Right atrium auricular region (tissue), 2 donors: ENCODE data around the gene C15orf61. TPM values are rescaled to one million over a fixed set of nuclear protein-coding genes. Genes with fewer than 3 reads are reported as not detected.

Experiments used
- DNase-seq: peaks from one replicate; pipeline ENCODE4 v3.0.0-alpha.2; 2019; ENCODE audit warnings: low spot score
- H3K27ac ChIP-seq, 2 donors: fragments of 200-600 bp; sonication (generic); 1 replicate in 1 of 2; 2 replicates in 1 of 2; pipeline ENCODE4 v1.5.1; 2016 to 2019
- H3K27me3 ChIP-seq, 2 donors: fragments of 200-600 bp; sonication (generic); one replicate each; pipeline versions ENCODE4 v1.5.1 to v1.6.0; 2017 to 2019
- H3K36me3 ChIP-seq: fragments of 200-600 bp; sonication (generic); one replicate; pipeline ENCODE4 v1.5.1; 2016
- H3K4me1 ChIP-seq, 2 donors: fragments of 200-600 bp; sonication (generic); one replicate each; pipeline versions ENCODE4 v1.5.1 to v1.6.0; 2017 to 2019
- H3K4me3 ChIP-seq, 2 donors: fragments of 200-600 bp; sonication (generic); 1 replicate in 1 of 2; 2 replicates in 1 of 2; pipeline ENCODE4 v1.5.1; 2017 to 2019; ENCODE audit warnings: mild to moderate bottlenecking in 1 of 2, moderate library complexity in 1 of 2
- H3K9me3 ChIP-seq, 2 donors: fragments of 200-600 bp; sonication (generic); one replicate each; pipeline ENCODE4 v1.5.1; 2019
- total RNA-seq, 2 donors: library from RNA; depleted of rRNA; stranded (reverse); fragments of >200 nt; gene quantifications; one replicate each; pipeline ENCODE4 v1.1.0, GENCODE V29; 2016
- TF ChIP-seq, protein P1 (sequence below), 2 donors: fragments of 200-600 bp; sonication (generic); IDR thresholded peaks; one replicate each; pipeline ENCODE4 v1.5.1; 2019; ENCODE audit warnings: antibody characterized with exemption in 2 of 2

The C15orf61 gene
- total RNA-seq, 2 donors from 2014 or later, result 6.2 to 7.0 TPM

DNA sequence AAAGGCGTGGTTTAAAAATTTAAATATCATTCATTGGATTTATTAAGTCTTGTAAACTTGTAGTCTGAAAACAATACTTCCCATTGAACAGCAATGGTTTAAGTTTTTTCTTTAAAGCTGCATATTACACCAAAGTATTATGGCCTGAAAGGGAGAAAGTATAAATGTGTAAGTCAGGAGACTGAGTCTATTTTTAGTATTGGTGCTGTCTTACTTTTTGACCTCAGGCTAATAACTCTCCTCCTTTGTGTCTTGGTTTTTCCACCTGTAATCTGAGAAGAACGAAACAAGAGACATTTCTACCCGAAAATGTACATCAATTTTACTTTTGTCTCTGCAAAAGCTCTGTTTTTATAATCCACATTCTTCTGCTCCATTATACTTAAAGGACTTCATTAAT is 7.6 kb downstream of the C15orf61 start:
- Histone ChIP-seq H3K4me1 (peaks cover 0 to 11% of the 10 kb centered on the region in 2 donors), H3K27ac (no peak overlapping the region)

DNA sequence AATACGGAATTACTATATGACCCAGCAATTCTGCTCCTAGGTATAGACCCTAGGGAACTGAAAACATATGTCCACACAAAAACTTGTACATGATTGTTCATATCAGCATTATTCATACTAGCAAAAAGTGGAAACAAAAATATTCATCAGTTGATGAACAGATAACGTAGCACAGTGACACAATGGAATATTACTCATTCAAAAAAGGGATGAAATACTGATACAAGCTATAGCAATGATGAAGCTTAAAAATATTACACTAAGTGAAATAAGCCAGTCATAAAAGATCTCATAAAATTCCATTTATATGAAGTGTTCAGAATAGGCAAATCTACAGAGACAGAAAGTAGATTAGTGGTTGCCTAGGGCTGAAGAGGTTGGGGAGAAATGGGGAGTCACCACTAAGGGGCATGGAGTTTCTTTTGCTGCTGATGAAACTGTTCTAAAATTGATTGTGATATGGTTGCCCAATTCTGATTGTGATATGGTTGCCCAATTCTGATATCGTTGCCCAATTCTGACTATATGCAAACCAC is 10.5 kb downstream of the C15orf61 start:
- H3K4me1 ChIP-seq, result no peaks in the 10 kb centered on the region
- no peak overlapping the region for H3K27ac ChIP-seq
- TF ChIP-seq, protein P1, sequence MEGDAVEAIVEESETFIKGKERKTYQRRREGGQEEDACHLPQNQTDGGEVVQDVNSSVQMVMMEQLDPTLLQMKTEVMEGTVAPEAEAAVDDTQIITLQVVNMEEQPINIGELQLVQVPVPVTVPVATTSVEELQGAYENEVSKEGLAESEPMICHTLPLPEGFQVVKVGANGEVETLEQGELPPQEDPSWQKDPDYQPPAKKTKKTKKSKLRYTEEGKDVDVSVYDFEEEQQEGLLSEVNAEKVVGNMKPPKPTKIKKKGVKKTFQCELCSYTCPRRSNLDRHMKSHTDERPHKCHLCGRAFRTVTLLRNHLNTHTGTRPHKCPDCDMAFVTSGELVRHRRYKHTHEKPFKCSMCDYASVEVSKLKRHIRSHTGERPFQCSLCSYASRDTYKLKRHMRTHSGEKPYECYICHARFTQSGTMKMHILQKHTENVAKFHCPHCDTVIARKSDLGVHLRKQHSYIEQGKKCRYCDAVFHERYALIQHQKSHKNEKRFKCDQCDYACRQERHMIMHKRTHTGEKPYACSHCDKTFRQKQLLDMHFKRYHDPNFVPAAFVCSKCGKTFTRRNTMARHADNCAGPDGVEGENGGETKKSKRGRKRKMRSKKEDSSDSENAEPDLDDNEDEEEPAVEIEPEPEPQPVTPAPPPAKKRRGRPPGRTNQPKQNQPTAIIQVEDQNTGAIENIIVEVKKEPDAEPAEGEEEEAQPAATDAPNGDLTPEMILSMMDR (IDR thresholded peaks at IDR 0.05), result no peak
- H3K9me3 ChIP-seq, result no peaks in the 10 kb centered on the region
- no peak overlapping the region for H3K4me3 ChIP-seq
- DNase-seq, result no peak
- peaks cover 7% of the 10 kb centered on the region for H3K36me3 ChIP-seq
- no peaks in the 10 kb centered on the region for H3K27me3 ChIP-seq

More for the DNA sequence above, 7.6 kb downstream of the C15orf61 start:
- peaks cover 7% of the 10 kb centered on the region for H3K36me3 ChIP-seq
- TF ChIP-seq, protein P1 (IDR thresholded peaks at IDR 0.05), result no peak
- H3K9me3 ChIP-seq, result no peaks in the 10 kb centered on the region
- H3K4me3 ChIP-seq, result no peak overlapping the region
- DNase-seq, result no peak
- no peaks in the 10 kb centered on the region for H3K27me3 ChIP-seq

DNA sequence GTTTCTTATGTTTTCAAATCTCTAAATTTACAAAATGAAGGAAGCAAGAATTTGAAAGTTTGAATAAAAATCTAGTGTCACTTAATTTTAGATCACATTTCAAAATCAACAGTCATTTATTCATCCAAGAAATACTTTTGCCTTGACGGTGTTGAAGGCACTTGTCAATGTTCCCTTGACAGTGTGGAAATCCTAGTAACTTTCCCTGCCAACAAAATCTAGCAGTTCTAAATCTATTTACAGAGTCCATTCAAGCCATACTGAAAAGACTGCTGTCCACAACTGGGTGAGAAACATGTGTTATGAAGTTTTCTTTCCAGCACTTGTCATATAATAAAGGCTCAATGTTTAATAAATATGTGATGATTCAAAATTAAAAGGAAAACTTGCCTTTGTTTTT is 12.9 kb downstream of the C15orf61 start:
- Histone ChIP-seq H3K27ac (no peak overlapping the region), H3K27me3 (no peaks in the 10 kb centered on the region), H3K4me3 (no peak overlapping the region), H3K4me1 (no peaks in the 10 kb centered on the region), H3K9me3 (no peaks in the 10 kb centered on the region), H3K36me3 (no peaks in the 10 kb centered on the region)
- DNase-seq, result no peak
- TF ChIP-seq, protein P1 (IDR thresholded peaks at IDR 0.05), result no peak

DNA sequence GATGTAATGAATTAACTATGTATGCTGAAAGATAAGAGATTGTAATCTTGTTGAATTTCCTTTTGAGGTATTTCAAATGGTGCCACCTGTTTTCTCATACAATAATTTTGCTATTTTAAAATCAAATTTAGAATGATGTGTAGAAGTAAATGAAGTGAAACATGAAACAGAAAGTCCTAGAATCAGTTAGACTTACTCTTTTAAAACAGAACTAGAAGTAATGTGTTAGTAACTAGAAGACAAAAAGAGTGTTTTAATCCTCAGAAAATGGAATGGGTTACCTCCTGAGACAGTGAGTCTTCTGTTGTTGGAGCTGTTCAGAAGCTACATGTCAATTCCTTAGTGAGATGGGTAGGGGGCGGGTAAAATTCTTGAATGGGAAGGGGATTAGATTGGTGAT is 13.4 kb downstream of the C15orf61 start:
- Histone ChIP-seq H3K4me3 (no peak overlapping the region), H3K27ac (no peak overlapping the region), H3K27me3 (no peaks in the 10 kb centered on the region), H3K36me3 (no peaks in the 10 kb centered on the region), H3K4me1 (no peaks in the 10 kb centered on the region), H3K9me3 (no peaks in the 10 kb centered on the region)
- TF ChIP-seq, protein P1 (IDR thresholded peaks at IDR 0.05), result no peak
- DNase-seq, result no peak

DNA sequence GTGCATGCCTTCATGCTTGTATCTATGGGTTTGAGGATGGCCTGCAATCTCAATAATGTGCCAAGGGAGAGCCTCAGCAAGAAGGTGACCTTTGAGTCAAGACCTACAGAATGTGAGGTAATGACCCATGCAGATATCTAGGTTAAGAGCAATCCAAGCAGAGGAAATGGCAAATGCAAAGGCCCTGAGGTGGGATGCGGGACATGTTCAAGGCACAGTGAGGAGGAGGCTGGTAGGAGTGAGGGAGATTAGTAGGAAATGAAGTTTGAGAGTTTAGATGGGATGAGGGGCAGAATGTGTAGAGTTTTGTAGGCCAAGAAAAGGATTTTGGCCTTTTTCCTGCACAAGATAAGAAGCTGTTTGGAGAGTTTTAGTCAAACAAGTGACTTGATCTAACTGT is 16.8 kb downstream of the C15orf61 start:
- H3K9me3 ChIP-seq, result no peaks in the 10 kb centered on the region
- no peak overlapping the region for H3K27ac ChIP-seq
- no peaks in the 10 kb centered on the region for H3K36me3 ChIP-seq
- TF ChIP-seq, protein P1 (IDR thresholded peaks at IDR 0.05), result no peak
- H3K4me3 ChIP-seq, result no peak overlapping the region
- H3K27me3 ChIP-seq, result no peaks in the 10 kb centered on the region
- no peak for DNase-seq
- peaks cover 0 to 6% of the 10 kb centered on the region in 2 donors for H3K4me1 ChIP-seq
